HL-60 (cell line): Measurements from ENCODE around the gene RYR3.

ENCODE experiments used
- DNase-seq, 2 experiments: peaks; one replicate each; pipeline ENCODE4 v3.0.0-alpha.2; 2010 to 2020; ENCODE audit warnings: low read depth in 1 of 2, low spot score in 1 of 2
- H3K27ac ChIP-seq: fragments of 250-450 bp; sonication (Bioruptor Pico); replicated peaks from 2 replicates; pipeline ENCODE4 v1.5.1; 2020; ENCODE audit warnings: mild to moderate bottlenecking, moderate library complexity
- H3K27me3 ChIP-seq: fragments of 250-450 bp; sonication (Bioruptor Pico); 2 replicates; pipeline ENCODE4 v1.5.1; 2021; ENCODE audit warnings: mild to moderate bottlenecking, moderate library complexity; ENCODE audit not compliant: insufficient read depth, poor library complexity, severe bottlenecking
- H3K4me3 ChIP-seq: replicated peaks from 2 replicates; pipeline ENCODE4 v1.5.1; 2011; ENCODE audit warnings: mild to moderate bottlenecking, control low read depth, low read length; ENCODE audit not compliant: insufficient read depth
- CTCF ChIP-seq: IDR thresholded peaks from one replicate; pipeline ENCODE4 v1.5.1; 2011; ENCODE audit warnings: low read length, control low read depth, inconsistent platforms; ENCODE audit not compliant: insufficient read depth
- GABPA ChIP-seq: IDR thresholded peaks from 2 replicates; pipeline ENCODE4 v1.6.1; 2012; ENCODE audit warnings: low read depth
- POLR2AphosphoS5 ChIP-seq: IDR thresholded peaks from 2 replicates; pipeline ENCODE4 v1.6.1; 2012; ENCODE audit warnings: low read depth
- SPI1 ChIP-seq: IDR thresholded peaks from 2 replicates; pipeline ENCODE4 v1.6.1; 2012; ENCODE audit warnings: low read depth, mild to moderate bottlenecking, borderline replicate concordance
- TF ChIP-seq, protein P1 (sequence below): IDR thresholded peaks from 2 replicates; pipeline ENCODE4 v1.6.1; 2012; ENCODE audit warnings: low read depth; ENCODE audit not compliant: insufficient replicate concordance

Gene RYR3

DNA sequence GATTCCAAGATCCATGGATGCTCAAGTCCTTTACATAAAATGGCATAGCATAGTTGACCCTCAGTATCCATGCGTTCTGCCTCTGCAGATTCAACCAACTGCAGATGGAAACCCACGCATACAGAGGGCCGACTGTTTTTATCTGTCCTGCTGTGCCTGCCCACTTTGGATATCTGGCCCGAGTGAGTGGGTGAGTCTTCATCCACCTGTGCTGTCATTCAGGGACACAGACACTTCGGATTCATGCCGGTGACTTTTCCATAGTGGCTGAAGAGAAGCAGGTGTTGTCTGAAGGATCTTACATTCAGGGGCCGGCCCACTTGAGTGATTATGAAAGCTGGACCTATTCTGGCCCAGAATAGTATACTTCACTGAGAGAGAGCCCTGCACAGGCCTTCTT is 85.1 kb downstream of the RYR3 start:
- Histone ChIP-seq H3K27me3 (no peaks in the 10 kb centered on the region), H3K27ac (no peak overlapping the region), H3K4me3 (no peak overlapping the region)
- TF ChIP-seq, protein P1, sequence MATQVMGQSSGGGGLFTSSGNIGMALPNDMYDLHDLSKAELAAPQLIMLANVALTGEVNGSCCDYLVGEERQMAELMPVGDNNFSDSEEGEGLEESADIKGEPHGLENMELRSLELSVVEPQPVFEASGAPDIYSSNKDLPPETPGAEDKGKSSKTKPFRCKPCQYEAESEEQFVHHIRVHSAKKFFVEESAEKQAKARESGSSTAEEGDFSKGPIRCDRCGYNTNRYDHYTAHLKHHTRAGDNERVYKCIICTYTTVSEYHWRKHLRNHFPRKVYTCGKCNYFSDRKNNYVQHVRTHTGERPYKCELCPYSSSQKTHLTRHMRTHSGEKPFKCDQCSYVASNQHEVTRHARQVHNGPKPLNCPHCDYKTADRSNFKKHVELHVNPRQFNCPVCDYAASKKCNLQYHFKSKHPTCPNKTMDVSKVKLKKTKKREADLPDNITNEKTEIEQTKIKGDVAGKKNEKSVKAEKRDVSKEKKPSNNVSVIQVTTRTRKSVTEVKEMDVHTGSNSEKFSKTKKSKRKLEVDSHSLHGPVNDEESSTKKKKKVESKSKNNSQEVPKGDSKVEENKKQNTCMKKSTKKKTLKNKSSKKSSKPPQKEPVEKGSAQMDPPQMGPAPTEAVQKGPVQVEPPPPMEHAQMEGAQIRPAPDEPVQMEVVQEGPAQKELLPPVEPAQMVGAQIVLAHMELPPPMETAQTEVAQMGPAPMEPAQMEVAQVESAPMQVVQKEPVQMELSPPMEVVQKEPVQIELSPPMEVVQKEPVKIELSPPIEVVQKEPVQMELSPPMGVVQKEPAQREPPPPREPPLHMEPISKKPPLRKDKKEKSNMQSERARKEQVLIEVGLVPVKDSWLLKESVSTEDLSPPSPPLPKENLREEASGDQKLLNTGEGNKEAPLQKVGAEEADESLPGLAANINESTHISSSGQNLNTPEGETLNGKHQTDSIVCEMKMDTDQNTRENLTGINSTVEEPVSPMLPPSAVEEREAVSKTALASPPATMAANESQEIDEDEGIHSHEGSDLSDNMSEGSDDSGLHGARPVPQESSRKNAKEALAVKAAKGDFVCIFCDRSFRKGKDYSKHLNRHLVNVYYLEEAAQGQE = no peak
- TF ChIP-seq POLR2AphosphoS5 = no peak
- no peak for TF ChIP-seq CTCF
- TF ChIP-seq GABPA = no peak
- TF ChIP-seq SPI1 = no peak
- no peak for DNase-seq

DNA sequence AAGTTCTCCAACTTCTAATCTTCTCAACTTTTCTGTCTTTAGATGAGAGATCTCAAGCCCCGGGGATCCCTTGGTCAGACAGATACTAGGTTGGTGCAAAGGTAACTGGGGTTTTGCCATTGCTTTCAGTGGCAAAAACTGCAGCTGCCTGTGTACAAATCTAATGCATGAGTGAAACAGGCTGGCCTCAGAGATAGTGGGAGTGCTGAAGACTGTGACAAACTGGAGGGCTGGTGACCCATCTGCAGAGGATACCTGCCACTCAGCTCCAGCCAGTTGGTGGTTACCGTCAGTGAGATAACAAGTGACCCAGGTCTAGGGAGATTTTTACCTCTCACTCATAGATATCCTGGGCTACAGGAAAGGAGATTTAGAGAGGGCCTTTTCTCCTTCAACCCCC is 85.7 kb downstream of the RYR3 start:
- no peak for TF ChIP-seq SPI1
- TF ChIP-seq, protein P1 = no peak
- no peak for TF ChIP-seq POLR2AphosphoS5
- no peak overlapping the region for H3K27ac ChIP-seq
- no peak for DNase-seq
- no peak overlapping the region for H3K4me3 ChIP-seq
- no peaks in the 10 kb centered on the region for H3K27me3 ChIP-seq

- no peak overlapping the region for H3K27ac ChIP-seq
- TF ChIP-seq POLR2AphosphoS5 = no peak
- no peak for TF ChIP-seq SPI1
- no peak for TF ChIP-seq CTCF
- TF ChIP-seq, protein P1 = no peak
- TF ChIP-seq GABPA = no peak
- no peaks in the 10 kb centered on the region for H3K27me3 ChIP-seq
- no peak for DNase-seq
- no peak overlapping the region for H3K4me3 ChIP-seq
Observed at GRCh38 chr15:33398555-33398954, 87.8 kb downstream of the RYR3 start.

DNA sequence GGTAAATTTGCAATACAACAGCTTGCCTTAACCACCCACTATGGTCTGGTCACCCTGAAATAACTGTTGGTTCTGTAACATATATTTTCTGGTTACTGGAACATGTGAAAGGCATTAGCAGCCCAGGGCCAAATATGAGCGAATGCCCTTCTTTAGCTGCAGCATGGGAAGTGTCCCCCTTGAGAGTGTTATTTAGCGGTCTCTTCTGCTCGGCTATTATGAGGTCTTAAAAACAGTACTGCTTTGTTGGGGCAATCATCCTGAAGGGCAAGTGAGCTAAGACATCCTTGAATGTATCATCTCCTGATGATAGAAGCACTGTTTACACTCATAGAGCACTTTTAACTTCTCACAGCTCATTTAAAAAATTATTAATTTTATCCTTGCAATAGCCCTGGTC is 90.2 kb downstream of the RYR3 start:
- no peak overlapping the region for H3K4me3 ChIP-seq
- no peak for DNase-seq
- TF ChIP-seq SPI1 (no peak), GABPA (no peak), POLR2AphosphoS5 (no peak), CTCF (no peak)
- TF ChIP-seq, protein P1 = no peak
- H3K27me3 ChIP-seq = no peaks in the 10 kb centered on the region
- H3K27ac ChIP-seq = no peak overlapping the region
